GM21529 (cell line): ENCODE data around the gene SMAD3.

Experiments used
- ATAC-seq: cut with Tn5 transposase; IDR thresholded peaks from one replicate; pipeline ENCODE4 v1.9.1; 2021; ENCODE audit not compliant: unreplicated experiment

The SMAD3 gene

DNA sequence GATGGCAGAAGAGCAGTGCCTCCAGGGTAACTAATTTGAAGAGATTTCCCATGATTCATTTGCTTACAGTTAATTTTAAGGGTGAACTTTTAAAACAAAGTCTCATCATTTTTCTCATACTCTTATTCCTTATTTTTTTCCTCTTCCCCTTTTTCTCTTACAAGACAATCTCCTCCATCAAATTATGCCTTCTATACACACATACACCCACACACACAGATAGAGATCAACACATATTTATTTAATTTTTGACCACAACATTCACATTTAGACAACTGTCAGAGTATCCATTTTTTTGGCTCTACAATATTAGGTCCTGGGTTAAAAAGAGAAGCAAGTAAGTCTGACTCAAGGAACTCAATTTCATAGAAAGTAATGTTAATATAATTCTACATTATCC, 151.5 kb downstream of the SMAD3 start:
- no peak for ATAC-seq

DNA sequence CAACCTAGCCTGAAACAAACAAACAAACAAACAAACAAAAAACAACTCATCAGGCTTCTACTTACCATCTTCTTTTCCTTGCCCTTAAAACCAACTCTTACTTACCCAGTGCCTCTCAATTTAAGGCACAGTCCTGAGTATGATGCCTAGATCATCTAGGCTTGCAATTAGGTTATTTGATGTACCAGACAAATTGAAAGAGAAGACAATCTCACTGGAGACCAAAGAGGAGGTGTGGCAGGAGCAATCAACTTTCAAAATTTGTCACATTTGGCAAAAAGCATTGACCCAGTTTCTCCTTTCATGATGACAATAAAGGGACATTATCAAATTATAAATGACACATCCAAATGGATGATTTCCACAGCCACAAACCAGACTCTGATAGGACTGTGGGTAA, 153.0 kb downstream of the SMAD3 start:
- ATAC-seq: no peak

DNA sequence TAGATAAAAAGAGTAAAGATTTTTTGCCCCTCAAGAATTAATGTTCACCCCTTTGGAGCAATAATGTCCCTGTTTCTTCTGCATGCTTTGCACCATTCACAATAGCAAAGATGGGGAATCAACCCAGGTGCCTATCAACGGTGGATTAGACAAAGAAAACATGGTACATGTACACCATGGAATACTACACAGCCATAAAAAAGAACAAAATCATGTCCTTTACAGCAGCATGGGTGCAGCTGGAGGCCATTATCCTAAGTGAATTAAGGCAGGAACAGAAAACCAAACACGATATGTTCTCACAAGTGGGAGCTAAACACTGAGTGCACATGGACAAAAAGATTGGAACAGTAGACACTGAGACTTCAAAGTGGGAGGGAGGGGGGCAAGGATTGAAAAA, 153.9 kb downstream of the SMAD3 start:
- no peak for ATAC-seq

DNA sequence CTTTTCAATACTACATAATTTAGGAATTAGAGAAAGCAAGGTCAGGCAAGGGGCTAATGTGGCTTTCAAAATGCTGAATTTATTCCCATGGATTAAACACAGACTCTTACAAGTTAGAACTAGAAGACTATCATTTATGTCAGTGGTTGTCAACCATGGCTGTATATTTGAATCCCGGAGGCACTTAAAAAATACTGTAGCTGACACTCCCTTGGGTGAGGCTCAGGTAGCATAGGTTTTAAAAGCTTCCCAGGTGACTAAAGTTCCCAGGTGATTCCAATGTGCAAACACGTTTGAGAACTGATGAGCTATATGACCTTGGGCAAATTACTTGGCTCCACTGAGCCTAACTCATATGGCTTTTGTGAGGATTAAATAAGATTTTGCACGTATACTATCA, 159.5 kb downstream of the SMAD3 start:
- no peak for ATAC-seq

DNA sequence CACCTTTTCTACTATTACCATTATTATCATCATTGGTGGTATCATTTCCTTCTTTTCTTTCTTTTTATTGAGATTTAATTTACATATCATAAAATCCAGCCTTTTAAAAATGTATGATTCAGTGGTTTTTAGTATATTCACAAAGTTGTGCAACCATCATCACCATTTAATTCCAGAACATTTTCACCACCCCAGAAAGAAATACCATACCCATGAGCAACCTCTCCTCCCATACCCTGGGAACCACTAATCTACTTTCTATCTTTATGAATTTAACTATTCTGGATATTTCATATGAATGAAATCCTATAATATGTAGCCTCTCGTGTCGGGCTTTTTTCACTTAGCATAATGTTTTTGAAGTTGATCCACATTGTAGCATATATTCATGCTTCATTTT, 159.9 kb downstream of the SMAD3 start:
- no peak for ATAC-seq

DNA sequence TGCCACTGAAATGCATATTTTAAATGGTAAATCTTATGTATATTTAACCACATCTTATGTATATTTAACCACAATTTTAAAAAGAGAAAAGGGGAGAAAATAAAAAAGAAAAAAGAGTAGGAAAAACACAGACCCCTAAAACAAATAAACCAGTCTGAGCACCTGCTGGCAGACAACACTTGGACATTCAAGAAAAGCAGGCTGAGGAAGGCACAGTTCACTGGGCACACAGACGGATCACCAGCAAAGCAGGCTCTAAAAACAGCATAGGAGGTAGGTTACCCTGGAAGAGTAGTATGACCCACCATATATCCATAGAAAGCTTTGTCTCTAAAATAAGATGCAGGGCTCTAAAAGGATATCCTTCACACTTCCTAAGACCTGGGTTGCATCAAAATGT, 162.0 kb downstream of the SMAD3 start:
- no peak for ATAC-seq

DNA sequence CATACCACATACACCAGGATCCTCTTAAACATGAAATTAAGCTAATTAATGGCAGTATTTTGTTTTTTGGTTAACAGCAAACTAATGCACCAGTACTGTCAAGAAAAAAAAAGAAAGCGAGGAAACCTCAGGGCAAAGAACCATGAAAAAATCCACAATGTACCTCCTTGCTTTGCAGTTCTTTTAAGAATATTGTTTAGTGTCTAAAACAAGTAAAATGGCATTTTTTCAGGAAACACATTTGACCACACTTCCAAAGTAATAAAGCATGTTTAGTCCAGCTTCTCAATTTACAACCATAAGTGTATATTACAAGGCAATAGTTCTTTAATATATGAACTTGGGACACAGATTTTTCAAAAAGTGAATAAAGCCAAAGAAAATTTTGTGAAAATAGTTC, 162.4 kb downstream of the SMAD3 start:
- ATAC-seq: no peak

DNA sequence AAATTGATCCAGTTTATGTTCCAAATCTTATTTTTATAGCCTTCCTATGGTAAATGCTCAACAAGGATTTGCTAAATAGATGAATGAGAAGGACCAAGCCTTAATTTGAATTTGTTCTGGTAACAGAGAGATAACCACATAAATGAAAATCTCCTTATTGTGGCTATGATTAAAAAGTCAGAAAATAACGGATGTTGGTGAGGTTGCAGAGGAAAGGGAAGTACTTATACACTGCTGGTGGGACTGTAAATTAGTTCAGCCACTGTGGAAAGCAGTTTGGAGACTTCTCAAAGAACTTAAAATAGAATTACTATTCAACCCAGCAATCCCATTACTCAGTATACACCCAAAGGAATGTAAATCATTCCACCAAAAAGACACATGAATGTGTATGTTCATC, 162.9 kb downstream of the SMAD3 start:
- no peak for ATAC-seq

DNA sequence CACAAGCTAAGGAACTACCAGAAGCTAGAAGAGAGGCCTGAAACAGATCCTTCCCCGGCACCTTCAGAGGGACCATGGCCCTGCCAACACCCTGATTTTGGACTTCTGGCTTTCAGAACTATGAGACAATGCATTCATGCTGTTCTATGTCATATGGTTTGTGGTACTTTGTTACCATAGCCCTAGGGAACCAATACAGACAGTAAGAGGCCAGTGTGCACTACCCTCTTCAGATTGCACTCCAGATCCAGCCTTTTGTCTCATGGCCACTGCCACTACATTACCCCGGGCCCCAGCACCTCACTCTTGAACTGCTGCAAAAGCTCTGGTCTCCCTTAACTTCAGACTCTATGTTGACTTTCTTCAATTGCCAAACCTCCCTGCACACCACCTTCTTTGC, 165.1 kb downstream of the SMAD3 start:
- ATAC-seq: no peak

DNA sequence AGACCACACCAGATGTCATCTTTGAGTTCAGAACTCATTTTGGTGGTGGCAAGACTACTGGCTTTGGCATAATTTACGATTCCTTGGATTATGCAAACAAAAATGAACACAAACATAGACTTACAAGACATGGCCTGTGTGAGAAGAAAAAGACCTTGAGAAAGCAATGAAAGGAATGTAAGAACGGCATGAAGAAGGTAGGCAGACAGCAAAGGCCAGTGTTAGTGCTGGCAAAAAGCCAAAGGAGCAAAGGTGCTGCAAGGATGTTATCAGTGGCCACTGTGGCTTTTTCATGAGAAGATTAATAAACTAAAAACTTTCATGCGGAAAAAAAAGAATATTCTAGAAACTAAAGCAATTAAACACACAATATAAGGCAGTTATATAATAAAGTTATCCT, 167.2 kb downstream of the SMAD3 start:
- ATAC-seq: no peak

DNA sequence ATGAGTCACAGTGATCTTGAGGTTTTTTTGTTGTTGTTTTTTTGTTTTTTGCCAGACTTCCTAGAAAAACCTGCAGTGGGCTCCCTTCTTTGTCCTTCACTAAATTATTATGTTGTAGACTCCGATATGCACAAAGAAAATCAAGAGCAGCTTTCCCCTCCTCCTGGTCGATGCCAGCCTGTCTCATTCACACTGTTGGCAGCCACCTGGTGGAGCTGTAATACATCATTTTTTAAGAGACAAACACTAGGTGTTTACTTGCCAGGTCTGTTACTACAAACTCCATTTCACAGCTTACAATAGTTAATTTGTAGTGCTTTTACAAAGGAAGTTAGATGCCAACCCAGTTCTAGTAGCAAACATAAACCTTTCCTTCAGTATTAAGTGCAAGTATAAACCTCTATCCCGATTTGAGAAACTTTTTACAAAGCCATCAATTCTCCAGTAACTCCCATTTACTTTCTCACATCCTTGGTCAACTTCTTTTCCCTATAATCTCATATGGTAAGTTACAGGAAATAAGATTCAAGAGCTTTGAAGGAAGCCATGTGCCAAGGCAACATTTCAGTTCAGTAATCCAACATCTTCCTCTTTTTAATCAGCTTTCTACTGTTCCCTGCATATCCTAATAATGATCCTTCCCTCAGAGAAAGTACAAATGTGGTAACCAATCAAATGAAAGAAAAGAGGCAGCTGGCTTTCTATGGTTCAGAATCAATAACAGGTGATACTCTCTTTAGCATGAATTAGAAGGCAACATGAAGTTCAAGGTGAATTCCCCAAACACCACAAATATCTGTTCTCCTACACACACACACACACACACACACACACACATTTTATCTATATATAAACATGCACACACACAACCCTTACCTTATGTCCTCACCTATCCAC, 175.1 kb downstream of the SMAD3 start:
- no peak for ATAC-seq

DNA sequence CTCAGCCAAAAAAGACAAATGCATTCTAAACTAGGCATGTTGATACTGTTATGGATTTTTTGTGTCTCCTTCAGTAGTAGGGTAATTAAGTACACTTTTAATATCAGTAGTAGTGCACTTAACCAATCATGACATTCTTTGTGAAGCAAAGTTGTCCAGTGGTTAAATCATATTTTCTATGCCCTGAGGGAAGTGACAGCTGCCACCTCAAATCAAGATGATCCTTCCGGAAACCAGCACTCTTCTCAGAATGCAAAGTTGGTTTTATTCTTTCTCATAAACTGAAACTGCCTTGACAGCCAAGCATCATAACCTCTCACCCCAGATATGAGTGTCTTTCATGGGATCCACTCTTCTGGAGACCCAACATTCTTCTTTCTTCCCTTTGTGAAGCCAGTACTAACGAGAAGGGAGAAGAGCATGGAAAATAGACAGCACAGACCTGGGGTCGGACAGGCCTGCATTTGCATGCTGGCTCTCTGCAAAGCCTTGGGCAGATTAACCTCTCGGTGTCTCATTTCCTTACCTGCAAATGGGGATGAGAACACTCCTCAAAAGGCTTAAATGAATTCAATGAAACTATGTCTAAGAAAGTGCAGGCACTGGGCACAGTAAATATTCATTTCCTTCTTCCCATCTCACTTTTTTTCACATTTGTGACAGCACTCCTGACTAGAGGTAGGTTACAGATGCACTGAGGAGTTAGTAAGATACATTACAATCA, 175.9 kb downstream of the SMAD3 start:
- ATAC-seq: peak; percentile 88

DNA sequence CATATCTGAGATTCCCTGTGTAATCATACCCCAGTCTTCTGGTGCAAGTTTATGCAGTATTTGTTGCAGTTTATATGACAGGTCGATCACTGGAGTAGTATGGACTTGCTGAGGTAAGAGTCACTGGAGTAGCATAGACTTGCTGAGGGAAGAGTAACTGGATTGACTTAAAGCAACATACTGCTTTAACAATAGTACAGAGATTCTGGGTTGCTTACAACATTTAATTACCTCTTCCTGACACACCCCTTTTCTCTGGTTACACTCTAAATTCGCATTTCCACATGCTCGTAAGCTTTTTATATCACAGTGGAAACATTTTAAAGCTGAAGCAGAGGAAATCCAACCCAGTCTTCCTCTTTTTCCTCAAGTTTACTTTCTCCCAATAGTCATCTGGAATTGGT, 177.3 kb downstream of the SMAD3 start:
- ATAC-seq: no peak
